ENCODE data around the gene ZDHHC12. TPM values are rescaled to one million over a fixed set of nuclear protein-coding genes. Genes with fewer than 3 reads are reported as not detected.

The ZDHHC12 gene
- total and polyA plus RNA-seq, 2 of the 13 experiments (the other 11 are each of a cell fraction or from before 2014, with no cell fraction given): 25.4 to 28.0 TPM

GRCh38 chr9:128685636-128686489, 38.1 kb downstream of the ZDHHC12 start (continued):
- TF ChIP-seq ZNF614 (CRISPR knock-in tag; IDR thresholded peaks at IDR 0.05; ENCODE audit: borderline replicate concordance) (no peak), ZNF251 (CRISPR knock-in tag; IDR thresholded peaks at IDR 0.05) (no peak), ZNF646 (CRISPR knock-in tag; IDR thresholded peaks at IDR 0.05) (no peak), NBN (conservative IDR thresholded peaks at IDR 0.05) (no peak), BRCA1 (CRISPR knock-in tag; IDR thresholded peaks at IDR 0.05) (no peak), ZNF777 (CRISPR knock-in tag; IDR thresholded peaks at IDR 0.05) (no peak), ZNF33A (CRISPR knock-in tag; IDR thresholded peaks at IDR 0.05; ENCODE audit: borderline replicate concordance) (no peak), SMARCE1 (IDR thresholded peaks at IDR 0.05; ENCODE audit: borderline replicate concordance) (no peak), ZSCAN31 (CRISPR knock-in tag; IDR thresholded peaks at IDR 0.05; ENCODE audit: low read depth) (0 out of 2 replicates have a peak, but pooled peaks have one; percentile 14), ZBTB38 (CRISPR knock-in tag; IDR thresholded peaks at IDR 0.05) (no peak), SYNCRIP (IDR thresholded peaks at IDR 0.05; ENCODE audit: insufficient read depth, low read depth, low read length) (no peak), ZNF747 (CRISPR knock-in tag; IDR thresholded peaks at IDR 0.05; ENCODE audit: borderline replicate concordance) (no peak), ZNF724P (CRISPR knock-in tag; IDR thresholded peaks at IDR 0.05; ENCODE audit: borderline replicate concordance) (no peak), ADNP (CRISPR knock-in tag; IDR thresholded peaks at IDR 0.05) (no peak)
- TF ChIP-seq, protein P1, sequence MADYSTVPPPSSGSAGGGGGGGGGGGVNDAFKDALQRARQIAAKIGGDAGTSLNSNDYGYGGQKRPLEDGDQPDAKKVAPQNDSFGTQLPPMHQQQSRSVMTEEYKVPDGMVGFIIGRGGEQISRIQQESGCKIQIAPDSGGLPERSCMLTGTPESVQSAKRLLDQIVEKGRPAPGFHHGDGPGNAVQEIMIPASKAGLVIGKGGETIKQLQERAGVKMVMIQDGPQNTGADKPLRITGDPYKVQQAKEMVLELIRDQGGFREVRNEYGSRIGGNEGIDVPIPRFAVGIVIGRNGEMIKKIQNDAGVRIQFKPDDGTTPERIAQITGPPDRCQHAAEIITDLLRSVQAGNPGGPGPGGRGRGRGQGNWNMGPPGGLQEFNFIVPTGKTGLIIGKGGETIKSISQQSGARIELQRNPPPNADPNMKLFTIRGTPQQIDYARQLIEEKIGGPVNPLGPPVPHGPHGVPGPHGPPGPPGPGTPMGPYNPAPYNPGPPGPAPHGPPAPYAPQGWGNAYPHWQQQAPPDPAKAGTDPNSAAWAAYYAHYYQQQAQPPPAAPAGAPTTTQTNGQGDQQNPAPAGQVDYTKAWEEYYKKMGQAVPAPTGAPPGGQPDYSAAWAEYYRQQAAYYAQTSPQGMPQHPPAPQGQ (CRISPR knock-in tag; IDR thresholded peaks at IDR 0.05; ENCODE audit: borderline replicate concordance): no peak
- TF ChIP-seq, protein P2, sequence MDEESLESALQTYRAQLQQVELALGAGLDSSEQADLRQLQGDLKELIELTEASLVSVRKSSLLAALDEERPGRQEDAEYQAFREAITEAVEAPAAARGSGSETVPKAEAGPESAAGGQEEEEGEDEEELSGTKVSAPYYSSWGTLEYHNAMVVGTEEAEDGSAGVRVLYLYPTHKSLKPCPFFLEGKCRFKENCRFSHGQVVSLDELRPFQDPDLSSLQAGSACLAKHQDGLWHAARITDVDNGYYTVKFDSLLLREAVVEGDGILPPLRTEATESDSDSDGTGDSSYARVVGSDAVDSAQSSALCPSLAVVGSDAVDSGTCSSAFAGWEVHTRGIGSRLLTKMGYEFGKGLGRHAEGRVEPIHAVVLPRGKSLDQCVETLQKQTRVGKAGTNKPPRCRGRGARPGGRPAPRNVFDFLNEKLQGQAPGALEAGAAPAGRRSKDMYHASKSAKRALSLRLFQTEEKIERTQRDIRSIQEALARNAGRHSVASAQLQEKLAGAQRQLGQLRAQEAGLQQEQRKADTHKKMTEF (CRISPR knock-in tag; IDR thresholded peaks at IDR 0.05): peak; percentile 21; the same call in 1 of the 2 replicates
- TF ChIP-seq, protein P3, sequence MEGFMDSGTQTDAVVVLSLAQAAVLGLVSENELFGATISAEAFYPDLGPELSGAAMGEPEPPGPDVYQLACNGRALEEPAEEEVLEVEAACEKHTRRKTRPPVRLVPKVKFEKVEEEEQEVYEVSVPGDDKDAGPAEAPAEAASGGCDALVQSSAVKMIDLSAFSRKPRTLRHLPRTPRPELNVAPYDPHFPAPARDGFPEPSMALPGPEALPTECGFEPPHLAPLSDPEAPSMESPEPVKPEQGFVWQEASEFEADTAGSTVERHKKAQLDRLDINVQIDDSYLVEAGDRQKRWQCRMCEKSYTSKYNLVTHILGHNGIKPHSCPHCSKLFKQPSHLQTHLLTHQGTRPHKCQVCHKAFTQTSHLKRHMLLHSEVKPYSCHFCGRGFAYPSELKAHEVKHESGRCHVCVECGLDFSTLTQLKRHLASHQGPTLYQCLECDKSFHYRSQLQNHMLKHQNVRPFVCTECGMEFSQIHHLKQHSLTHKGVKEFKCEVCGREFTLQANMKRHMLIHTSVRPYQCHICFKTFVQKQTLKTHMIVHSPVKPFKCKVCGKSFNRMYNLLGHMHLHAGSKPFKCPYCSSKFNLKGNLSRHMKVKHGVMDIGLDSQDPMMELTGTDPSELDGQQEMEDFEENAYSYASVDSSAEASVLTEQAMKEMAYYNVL (CRISPR knock-in tag; IDR thresholded peaks at IDR 0.05; ENCODE audit: borderline replicate concordance): 0 out of 2 replicates have a peak, but pooled peaks have one; percentile 25

All from HepG2 (cell line).